22Rv1 (cell line): ENCODE measurements around the gene MIDN.

Experiments used
- H3K27ac ChIP-seq: fragments of 450-650 bp; 2 replicates; pipeline ENCODE4 v1.5.1; 2017
- ZFX ChIP-seq: fragments of 450-650 bp; IDR thresholded peaks from 2 replicates; pipeline ENCODE4 v1.6.1; 2017; ENCODE audit warnings: antibody characterized with exemption, borderline replicate concordance
- TF ChIP-seq, protein P1 (sequence below): fragments of 450-650 bp; IDR thresholded peaks from 2 replicates; pipeline ENCODE4 v1.5.1; 2017; ENCODE audit warnings: mild to moderate bottlenecking

Gene MIDN

DNA sequence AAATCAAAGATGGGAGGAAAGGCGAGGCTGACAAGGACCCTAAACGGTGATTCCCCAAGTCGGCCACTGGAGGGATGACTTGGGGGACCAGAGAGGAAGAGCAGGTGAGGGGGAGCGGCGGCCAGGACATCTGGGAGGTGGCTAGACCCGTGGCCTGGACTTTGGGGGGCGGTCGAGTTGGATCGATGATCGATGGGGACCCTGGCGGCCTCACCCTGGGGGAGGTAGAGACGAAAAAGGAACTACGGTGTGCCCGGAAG, 13.1 kb downstream of the MIDN start:
- peak overlapping the region; percentile 99 for H3K27ac ChIP-seq
- TF ChIP-seq, protein P1, sequence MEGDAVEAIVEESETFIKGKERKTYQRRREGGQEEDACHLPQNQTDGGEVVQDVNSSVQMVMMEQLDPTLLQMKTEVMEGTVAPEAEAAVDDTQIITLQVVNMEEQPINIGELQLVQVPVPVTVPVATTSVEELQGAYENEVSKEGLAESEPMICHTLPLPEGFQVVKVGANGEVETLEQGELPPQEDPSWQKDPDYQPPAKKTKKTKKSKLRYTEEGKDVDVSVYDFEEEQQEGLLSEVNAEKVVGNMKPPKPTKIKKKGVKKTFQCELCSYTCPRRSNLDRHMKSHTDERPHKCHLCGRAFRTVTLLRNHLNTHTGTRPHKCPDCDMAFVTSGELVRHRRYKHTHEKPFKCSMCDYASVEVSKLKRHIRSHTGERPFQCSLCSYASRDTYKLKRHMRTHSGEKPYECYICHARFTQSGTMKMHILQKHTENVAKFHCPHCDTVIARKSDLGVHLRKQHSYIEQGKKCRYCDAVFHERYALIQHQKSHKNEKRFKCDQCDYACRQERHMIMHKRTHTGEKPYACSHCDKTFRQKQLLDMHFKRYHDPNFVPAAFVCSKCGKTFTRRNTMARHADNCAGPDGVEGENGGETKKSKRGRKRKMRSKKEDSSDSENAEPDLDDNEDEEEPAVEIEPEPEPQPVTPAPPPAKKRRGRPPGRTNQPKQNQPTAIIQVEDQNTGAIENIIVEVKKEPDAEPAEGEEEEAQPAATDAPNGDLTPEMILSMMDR: no peak
- TF ChIP-seq ZFX: no peak

DNA sequence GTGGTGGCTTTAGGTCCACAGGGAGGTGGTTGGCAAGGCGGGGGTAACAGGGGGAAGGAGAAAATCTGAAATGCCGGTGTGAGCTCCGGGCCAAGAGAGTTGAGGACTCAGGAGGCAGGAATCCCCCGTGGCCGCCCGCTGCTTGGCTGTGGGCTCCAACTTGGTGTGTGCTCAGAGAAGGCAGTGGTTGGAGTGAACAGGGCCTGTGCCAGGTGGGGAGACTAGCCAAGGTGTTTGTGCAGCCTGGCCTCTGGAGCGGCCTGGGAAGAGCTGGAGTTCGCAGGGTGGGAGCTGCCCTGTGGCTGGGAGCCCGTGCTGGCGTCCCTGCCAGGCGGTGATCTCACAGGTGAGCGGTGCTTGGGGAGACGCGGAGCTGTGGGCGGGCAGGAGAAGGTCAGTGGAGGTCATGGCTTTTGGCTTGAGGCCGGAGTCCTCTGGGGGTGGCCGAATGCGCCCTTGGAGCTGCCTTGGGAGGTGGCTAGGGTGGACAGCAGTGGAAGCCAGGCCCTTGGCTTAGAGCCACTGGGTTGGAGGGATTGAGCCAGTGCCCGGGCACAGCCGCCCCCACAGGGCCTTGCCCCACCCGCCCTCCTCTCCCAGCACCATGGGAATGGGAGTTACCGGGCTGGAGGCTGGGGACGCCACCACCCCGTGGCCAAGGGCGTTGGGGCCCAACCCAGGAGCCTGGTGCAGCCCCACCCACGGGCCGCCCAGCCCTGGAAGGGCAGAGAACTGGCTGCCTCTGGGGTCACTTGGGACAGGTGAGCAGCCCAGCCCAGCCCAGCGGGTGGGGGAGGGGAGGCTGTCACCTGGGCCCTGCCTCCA, 13.6 kb downstream of the MIDN start:
- peak overlapping the region; percentile 99 for H3K27ac ChIP-seq
- TF ChIP-seq ZFX: no peak
- TF ChIP-seq, protein P1: no peak

DNA sequence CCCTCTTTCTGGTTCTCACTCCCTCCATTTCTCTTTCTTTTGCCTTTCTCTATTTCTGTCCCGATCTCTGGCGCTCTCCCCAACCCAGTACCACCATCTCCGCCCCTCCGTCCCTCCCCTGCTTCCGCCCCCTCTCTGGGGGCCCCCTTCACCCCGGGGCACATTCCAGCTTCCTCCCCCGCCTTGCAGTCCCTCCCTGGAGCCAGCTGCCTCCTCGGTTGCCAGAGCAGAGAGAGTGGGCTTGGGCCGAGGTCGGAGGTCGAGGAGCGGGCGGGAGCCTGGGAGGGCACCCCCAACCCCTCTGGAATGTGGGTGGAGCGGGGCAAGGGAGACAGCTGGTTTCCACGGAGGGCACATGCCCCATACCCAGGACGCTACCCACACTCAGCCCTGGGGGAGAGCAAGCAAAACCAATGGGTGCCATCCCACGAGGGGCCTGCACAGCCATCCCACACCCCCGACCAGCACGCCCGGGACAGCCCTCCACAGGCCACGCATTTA, 14.3 kb downstream of the MIDN start:
- TF ChIP-seq, protein P1: no peak
- TF ChIP-seq ZFX: no peak
- peak overlapping the region; percentile 99 for H3K27ac ChIP-seq

GRCh38 chr19:1263188-1263587, 14.8 kb downstream of the MIDN start:
- H3K27ac ChIP-seq: peak overlapping the region; percentile 99
- TF ChIP-seq, protein P1: no peak
- no peak for TF ChIP-seq ZFX

DNA sequence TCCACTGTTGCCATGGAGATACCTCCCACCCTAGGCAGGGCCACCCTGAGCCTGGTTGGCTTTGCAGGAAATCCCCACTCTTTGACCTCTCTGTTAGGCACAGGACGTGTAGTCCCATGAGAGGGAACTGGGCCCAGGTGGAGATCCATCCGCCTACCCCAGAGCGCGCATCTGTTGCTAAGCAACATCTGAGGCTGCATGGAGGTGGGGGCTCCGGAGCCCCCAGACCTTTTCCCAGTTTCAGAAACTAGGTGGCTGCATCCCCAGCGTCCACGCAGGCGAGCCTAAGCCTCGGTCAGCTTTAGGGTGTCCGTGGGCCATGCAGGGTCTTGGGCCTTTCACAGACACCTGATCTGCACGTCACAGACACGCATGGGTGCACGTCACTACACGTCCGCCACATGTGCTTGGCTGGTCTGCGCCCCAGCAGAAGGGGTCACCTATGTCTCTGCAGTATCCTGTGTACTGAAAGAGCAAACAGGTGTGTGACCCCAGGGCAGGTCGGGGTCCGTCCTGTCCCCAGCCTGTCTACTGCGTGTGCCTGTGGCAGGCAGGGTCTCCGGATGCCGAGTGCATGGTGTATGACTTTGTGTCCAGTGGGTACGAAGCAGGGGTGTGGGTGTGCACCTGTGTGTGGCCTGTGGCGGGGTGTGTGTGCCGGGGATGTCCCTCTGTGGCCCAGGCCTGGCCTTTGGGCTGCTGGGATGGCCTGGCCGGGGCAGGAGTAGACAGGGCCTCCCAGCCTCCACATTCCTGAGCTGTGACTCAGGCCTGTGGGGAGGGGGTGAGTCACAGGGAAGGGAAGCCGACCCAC, 16.6 kb downstream of the MIDN start:
- TF ChIP-seq ZFX: no peak
- TF ChIP-seq, protein P1: no peak
- H3K27ac ChIP-seq: peak overlapping the region; percentile 99

GRCh38 chr19:1265615-1266128, 17.3 kb downstream of the MIDN start:
- TF ChIP-seq, protein P1: no peak
- no peak for TF ChIP-seq ZFX
- H3K27ac ChIP-seq: peak overlapping the region; percentile 99
